Measurements from ENCODE around the gene RAB11FIP3.

Gene RAB11FIP3

DNA sequence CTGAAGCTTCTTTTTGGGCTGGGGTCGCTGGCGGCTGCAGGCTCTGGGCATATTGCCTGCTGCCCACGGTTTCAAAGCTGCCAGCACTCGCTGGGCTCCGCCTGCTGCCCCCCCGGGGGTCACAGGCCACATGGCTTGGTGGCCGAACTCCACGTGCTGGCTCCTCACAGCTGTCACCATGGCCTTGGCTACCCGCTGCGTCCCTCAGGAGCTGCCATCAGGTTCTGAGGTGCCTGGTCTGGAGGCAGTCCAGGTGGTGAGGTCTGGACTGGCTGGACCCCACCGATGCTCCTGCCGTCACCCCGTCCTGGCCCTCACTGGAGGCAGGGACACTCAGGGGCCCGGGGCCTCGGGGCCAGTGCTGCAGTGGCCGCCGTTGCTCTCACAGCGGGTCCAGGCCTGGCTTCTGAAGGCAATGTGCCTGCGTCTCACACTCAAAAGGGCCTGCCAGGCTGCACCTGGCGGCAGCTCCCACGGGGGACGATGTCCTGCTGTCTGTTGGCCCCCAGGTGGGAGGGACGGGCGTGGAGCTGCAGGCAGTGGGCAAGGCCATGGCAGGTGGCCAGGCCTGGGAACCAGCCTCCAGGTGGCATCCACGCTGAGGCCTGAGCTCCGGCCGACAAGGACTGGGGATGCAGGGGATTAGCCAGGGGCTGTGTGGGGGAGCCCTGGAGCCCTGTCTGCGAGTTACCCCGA is 115.3 kb downstream of the RAB11FIP3 start:
- Histone ChIP-seq H3K79me2 (ENCODE audit: control insufficient read depth, low read length) (peaks cover 96% of the 10 kb centered on the region), H3K4me2 (ENCODE audit: low read length) (no peak overlapping the region), H4K20me1 (ENCODE audit: control insufficient read depth, insufficient read depth, low read depth, low read length) (no peaks in the 10 kb centered on the region), H3K9me3 (ENCODE audit: control insufficient read depth, insufficient read depth, low read length) (no peaks in the 10 kb centered on the region), H3K4me3 (ENCODE audit: low read length) (no peak overlapping the region), H3K4me1 (ENCODE audit: control insufficient read depth, low read length) (no peaks in the 10 kb centered on the region), H3K36me3 (ENCODE audit: control insufficient read depth, low read length) (peaks cover 31% of the 10 kb centered on the region; the same call in 1 of the 2 replicates), H3K9me2 (replicated peaks; ENCODE audit: control insufficient read depth, low read length) (no peaks in the 10 kb centered on the region), H3K27ac (ENCODE audit: low read depth, low read length) (no peak overlapping the region), H3K27me3 (ENCODE audit: control insufficient read depth, low read length) (no peaks in the 10 kb centered on the region), H3F3A (ENCODE audit: control insufficient read depth, insufficient read depth) (no peaks in the 10 kb centered on the region)
- TF ChIP-seq EZH2phosphoT487 (IDR thresholded peaks at IDR 0.05; ENCODE audit: borderline replicate concordance, low read length): no peak
- TF ChIP-seq, protein P1, sequence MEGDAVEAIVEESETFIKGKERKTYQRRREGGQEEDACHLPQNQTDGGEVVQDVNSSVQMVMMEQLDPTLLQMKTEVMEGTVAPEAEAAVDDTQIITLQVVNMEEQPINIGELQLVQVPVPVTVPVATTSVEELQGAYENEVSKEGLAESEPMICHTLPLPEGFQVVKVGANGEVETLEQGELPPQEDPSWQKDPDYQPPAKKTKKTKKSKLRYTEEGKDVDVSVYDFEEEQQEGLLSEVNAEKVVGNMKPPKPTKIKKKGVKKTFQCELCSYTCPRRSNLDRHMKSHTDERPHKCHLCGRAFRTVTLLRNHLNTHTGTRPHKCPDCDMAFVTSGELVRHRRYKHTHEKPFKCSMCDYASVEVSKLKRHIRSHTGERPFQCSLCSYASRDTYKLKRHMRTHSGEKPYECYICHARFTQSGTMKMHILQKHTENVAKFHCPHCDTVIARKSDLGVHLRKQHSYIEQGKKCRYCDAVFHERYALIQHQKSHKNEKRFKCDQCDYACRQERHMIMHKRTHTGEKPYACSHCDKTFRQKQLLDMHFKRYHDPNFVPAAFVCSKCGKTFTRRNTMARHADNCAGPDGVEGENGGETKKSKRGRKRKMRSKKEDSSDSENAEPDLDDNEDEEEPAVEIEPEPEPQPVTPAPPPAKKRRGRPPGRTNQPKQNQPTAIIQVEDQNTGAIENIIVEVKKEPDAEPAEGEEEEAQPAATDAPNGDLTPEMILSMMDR (IDR thresholded peaks at IDR 0.05; ENCODE audit: low read depth, low read length, poor library complexity, severe bottlenecking): no peak

DNA sequence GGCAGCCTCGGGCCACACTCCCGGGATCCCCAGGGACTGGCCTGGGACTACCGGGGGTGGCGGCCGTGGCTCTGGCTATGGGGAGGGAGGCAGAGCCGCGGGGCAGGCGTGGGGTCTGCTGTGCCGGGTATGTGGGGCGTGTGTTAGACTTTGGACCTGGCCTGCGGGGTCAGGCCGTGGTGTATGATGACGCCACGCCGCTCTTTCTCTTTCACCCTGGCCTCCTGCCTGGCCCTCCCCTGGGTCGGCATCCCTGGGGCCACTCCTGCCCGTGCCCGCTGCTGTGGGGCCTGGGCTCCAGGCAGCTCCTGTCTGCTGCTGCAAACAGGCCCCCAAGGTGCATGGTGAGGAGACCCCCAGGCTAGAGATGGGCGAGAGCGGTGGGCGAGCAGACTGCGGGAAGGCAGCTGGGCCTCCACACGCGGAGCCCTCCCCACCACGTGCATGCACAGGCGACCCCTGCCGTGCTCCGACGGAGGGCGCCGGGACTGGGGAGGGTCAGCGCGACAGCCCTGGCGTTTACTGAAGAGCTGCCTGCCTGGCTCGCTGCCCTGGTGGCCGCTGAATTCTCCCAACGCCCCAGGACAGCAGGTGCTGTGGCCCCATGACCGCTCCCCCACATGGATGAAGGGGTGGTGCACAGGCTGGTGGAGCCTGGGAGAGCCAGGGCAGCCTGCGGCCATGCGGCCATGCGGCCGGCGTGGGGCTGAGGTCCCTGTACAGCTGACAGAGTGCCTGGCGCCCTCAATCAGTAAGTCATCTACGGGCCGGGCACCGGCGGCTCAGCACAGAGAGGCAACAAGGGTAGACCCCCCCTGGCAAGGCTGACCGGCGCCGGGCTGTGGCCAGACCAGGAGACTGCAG is 118.1 kb downstream of the RAB11FIP3 start:
- TF ChIP-seq EZH2phosphoT487 (IDR thresholded peaks at IDR 0.05; ENCODE audit: borderline replicate concordance, low read length): no peak
- TF ChIP-seq, protein P1 (IDR thresholded peaks at IDR 0.05; ENCODE audit: low read depth, low read length, poor library complexity, severe bottlenecking): no peak
- Histone ChIP-seq H3K36me3 (ENCODE audit: control insufficient read depth, low read length) (peaks cover 20% of the 10 kb centered on the region; the same call in 1 of the 2 replicates), H3F3A (ENCODE audit: control insufficient read depth, insufficient read depth) (no peaks in the 10 kb centered on the region), H3K4me3 (ENCODE audit: low read length) (no peak overlapping the region), H3K27me3 (ENCODE audit: control insufficient read depth, low read length) (no peaks in the 10 kb centered on the region), H4K20me1 (ENCODE audit: control insufficient read depth, insufficient read depth, low read depth, low read length) (no peaks in the 10 kb centered on the region), H3K27ac (ENCODE audit: low read depth, low read length) (no peak overlapping the region), H3K4me2 (ENCODE audit: low read length) (no peak overlapping the region), H3K9me2 (replicated peaks; ENCODE audit: control insufficient read depth, low read length) (no peaks in the 10 kb centered on the region), H3K79me2 (ENCODE audit: control insufficient read depth, low read length) (peaks cover 78% of the 10 kb centered on the region), H3K9me3 (ENCODE audit: control insufficient read depth, insufficient read depth, low read length) (no peaks in the 10 kb centered on the region), H3K4me1 (ENCODE audit: control insufficient read depth, low read length) (no peaks in the 10 kb centered on the region)

DNA sequence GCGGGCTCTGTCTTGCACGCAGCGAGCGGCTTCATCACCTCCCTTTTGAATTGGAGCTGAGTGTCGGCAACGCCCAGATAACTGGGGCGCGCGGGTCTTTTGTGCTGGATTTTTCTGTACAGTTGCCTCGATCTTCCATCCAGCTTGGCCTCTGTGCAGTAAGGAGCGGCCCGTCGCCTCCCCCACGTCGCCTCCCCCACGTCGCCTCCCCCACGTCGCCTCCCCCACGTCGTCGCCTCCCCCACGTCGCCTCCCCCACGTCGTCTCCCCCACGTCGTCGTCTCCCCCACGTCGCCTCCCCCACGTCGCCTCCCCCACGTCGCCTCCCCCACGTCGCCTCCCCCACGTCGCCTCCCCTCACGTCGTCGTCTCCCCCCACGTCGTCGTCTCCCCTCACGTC is 119.1 kb downstream of the RAB11FIP3 start:
- Histone ChIP-seq H3K36me3 (ENCODE audit: control insufficient read depth, low read length) (peaks cover 19% of the 10 kb centered on the region; the same call in 1 of the 2 replicates), H3K4me1 (ENCODE audit: control insufficient read depth, low read length) (no peaks in the 10 kb centered on the region), H3K79me2 (ENCODE audit: control insufficient read depth, low read length) (peaks cover 68% of the 10 kb centered on the region)

More for the DNA sequence above, 119.1 kb downstream of the RAB11FIP3 start:
- Histone ChIP-seq H4K20me1 (ENCODE audit: control insufficient read depth, insufficient read depth, low read depth, low read length) (no peaks in the 10 kb centered on the region), H3K4me3 (ENCODE audit: low read length) (no peak overlapping the region), H3K4me2 (ENCODE audit: low read length) (no peak overlapping the region), H3K27me3 (ENCODE audit: control insufficient read depth, low read length) (no peaks in the 10 kb centered on the region), H3K27ac (ENCODE audit: low read depth, low read length) (no peak overlapping the region), H3F3A (ENCODE audit: control insufficient read depth, insufficient read depth) (no peaks in the 10 kb centered on the region), H3K9me2 (replicated peaks; ENCODE audit: control insufficient read depth, low read length) (no peaks in the 10 kb centered on the region), H3K9me3 (ENCODE audit: control insufficient read depth, insufficient read depth, low read length) (no peaks in the 10 kb centered on the region)
- TF ChIP-seq EZH2phosphoT487 (IDR thresholded peaks at IDR 0.05; ENCODE audit: borderline replicate concordance, low read length): no peak
- TF ChIP-seq, protein P1 (IDR thresholded peaks at IDR 0.05; ENCODE audit: low read depth, low read length, poor library complexity, severe bottlenecking): no peak
